CD14-positive monocyte (primary cell): ENCODE results near the gene CD46. TPM values are rescaled to one million over a fixed set of nuclear protein-coding genes. Genes with fewer than 3 reads are reported as not detected.
"Not testable (repeated sequence)": the region's sequence is repeated elsewhere in the genome, so short reads cannot be mapped to it uniquely, and the experiment has no call there.

Experiments
- DNase-seq, 3 donors: peaks; one replicate each; pipeline ENCODE4 v3.0.0-alpha.2; 2011 to 2022
- H2AFZ ChIP-seq: 2 replicates; pipeline ENCODE4 v1.6.0; 2012; ENCODE audit warnings: mild to moderate bottlenecking, low read depth, low read length, inconsistent platforms; ENCODE audit not compliant: insufficient read depth, poor library complexity, severe bottlenecking
- H3K27ac ChIP-seq, 2 donors: 1 replicate in 1 of 2; 2 replicates in 1 of 2; pipeline ENCODE4 v1.5.1; 2012 to 2013; ENCODE audit warnings: low read length in 2 of 2, control low read depth in 1 of 2, inconsistent platforms in 1 of 2, low read depth in 1 of 2, mild to moderate bottlenecking in 1 of 2
- H3K27me3 ChIP-seq, 2 donors: one replicate each; pipeline versions ENCODE4 v1.6.0 to v1.6.1; 2011 to 2013; ENCODE audit warnings: low read length in 2 of 2; ENCODE audit not compliant: control insufficient read depth in 2 of 2, insufficient read depth in 2 of 2
- H3K36me3 ChIP-seq, 2 donors: replicated peaks in 1 of 2; 1 replicate in 1 of 2; 2 replicates in 1 of 2; pipeline versions ENCODE4 v1.5.1 to v1.6.1; 2012 to 2013; ENCODE audit warnings: low read length in 2 of 2, control low read depth in 1 of 2, inconsistent platforms in 1 of 2, mild to moderate bottlenecking in 1 of 2; ENCODE audit not compliant: insufficient read depth in 2 of 2, control insufficient read depth in 1 of 2
- H3K4me1 ChIP-seq, 2 donors: 1 replicate in 1 of 2; 2 replicates in 1 of 2; pipeline versions ENCODE4 v1.5.1 to v1.6.1; 2012 to 2013; ENCODE audit warnings: low read length in 2 of 2, control low read depth in 1 of 2, inconsistent platforms in 1 of 2, mild to moderate bottlenecking in 1 of 2, moderate library complexity in 1 of 2; ENCODE audit not compliant: insufficient read depth in 2 of 2, control insufficient read depth in 1 of 2
- H3K4me2 ChIP-seq: replicated peaks from 2 replicates; pipeline ENCODE3; 2012; ENCODE audit warnings: low read length, moderate library complexity, mild to moderate bottlenecking; ENCODE audit not compliant: poor library complexity, severe bottlenecking; ENCODE audit errors: extremely low read depth
- H3K4me3 ChIP-seq, 3 experiments: fragments of 200-600 bp in 1 of 3; sonication (generic) in 1 of 3; replicated peaks in 1 of 3; 1 replicate in 2 of 3; 2 replicates in 1 of 3; pipeline ENCODE4 v1.5.1; 2011 to 2013; ENCODE audit warnings: low read length in 3 of 3, mild to moderate bottlenecking in 3 of 3, control low read depth in 2 of 3, low read depth in 2 of 3, inconsistent platforms in 1 of 3, moderate library complexity in 1 of 3
- H3K79me2 ChIP-seq: 2 replicates; pipeline ENCODE4 v1.6.0; 2012; ENCODE audit warnings: mild to moderate bottlenecking, control low read depth, inconsistent platforms, low read length, moderate library complexity; ENCODE audit not compliant: insufficient read depth
- H3K9ac ChIP-seq: 2 replicates; pipeline ENCODE4 v1.6.0; 2017; ENCODE audit warnings: low read length, mild to moderate bottlenecking; ENCODE audit not compliant: insufficient read depth, poor library complexity, severe bottlenecking
- H3K9me3 ChIP-seq, 2 donors: replicated peaks in 1 of 2; 1 replicate in 1 of 2; 2 replicates in 1 of 2; pipeline versions ENCODE4 v1.5.1 to v1.6.1; 2012 to 2013; ENCODE audit warnings: low read length in 2 of 2, control low read depth in 1 of 2; ENCODE audit not compliant: control insufficient read depth in 1 of 2, insufficient read depth in 1 of 2
- H4K20me1 ChIP-seq: 2 replicates; pipeline ENCODE4 v1.6.0; 2012; ENCODE audit warnings: mild to moderate bottlenecking, low read length, control low read depth, moderate library complexity; ENCODE audit not compliant: insufficient read depth
- H3K27ac Mint-ChIP-seq, 7 donors: one replicate each; pipeline ENCODE4 v1.8.0; 2020; ENCODE audit warnings: mild to moderate bottlenecking in 7 of 7, mixed read lengths in 7 of 7, moderate library complexity in 6 of 7, inconsistent platforms in 2 of 7
- H3K27me3 Mint-ChIP-seq, 3 donors: one replicate each; pipeline ENCODE4 v1.8.0; 2021 to 2022; ENCODE audit warnings: low read depth in 3 of 3, mild to moderate bottlenecking in 3 of 3, mixed read lengths in 3 of 3, moderate library complexity in 3 of 3, inconsistent platforms in 1 of 3
- H3K36me3 Mint-ChIP-seq, 2 donors: one replicate each; pipeline ENCODE4 v1.8.0; 2020; ENCODE audit warnings: mixed read lengths in 2 of 2, inconsistent platforms in 1 of 2, mild to moderate bottlenecking in 1 of 2
- H3K4me1 Mint-ChIP-seq: one replicate; pipeline ENCODE4 v1.8.0; 2020; ENCODE audit warnings: mild to moderate bottlenecking, mixed read lengths
- H3K4me3 Mint-ChIP-seq, 2 donors: one replicate each; pipeline ENCODE4 v1.8.0; 2020; ENCODE audit warnings: mild to moderate bottlenecking in 2 of 2, mixed read lengths in 2 of 2, moderate library complexity in 1 of 2
- H3K9me3 Mint-ChIP-seq, 7 donors: one replicate each; pipeline ENCODE4 v1.8.0; 2020 to 2022; ENCODE audit warnings: mixed read lengths in 7 of 7, mild to moderate bottlenecking in 6 of 7, moderate library complexity in 6 of 7, inconsistent platforms in 2 of 7
- CTCF ChIP-seq: fragments of 200-600 bp; IDR thresholded peaks from one replicate; pipeline ENCODE4 v1.8.0; 2022; ENCODE audit warnings: antibody characterized with exemption, mild to moderate bottlenecking
- WGBS: methylation state at CpG from one replicate; pipeline ENCODE4 v1.1.5; 2013; ENCODE audit warnings: missing lambda C conversion rate; ENCODE audit not compliant: insufficient coverage; 5-methylcytosine and 5-hydroxymethylcytosine counted together
- intact Hi-C, 2 donors: fragments of 100-400 bp; cut with micrococcal nuclease; formaldehyde crosslinking; loops; one replicate each; pipeline versions ENCODE4 v1.15.0 to v1.15.1; 2023
- polyA plus RNA-seq, 3 donors: library from polyadenylated mRNA; depleted of rRNA in 1 of 3; unstranded in 2 of 3; stranded (reverse) in 1 of 3; fragments of 300-500 nt in 2 of 3; fragments of >200 nt in 1 of 3; fragmentation: Illumina TruSeq in 2 of 3; gene quantifications; 1 replicate in 2 of 3; 2 replicates in 1 of 3; pipeline ENCODE4 v1.2.3, GENCODE V29; 2012 to 2021

CD46 gene
- polyA plus RNA-seq, 3 donors, result 139 to 259 (median 210) TPM

DNA sequence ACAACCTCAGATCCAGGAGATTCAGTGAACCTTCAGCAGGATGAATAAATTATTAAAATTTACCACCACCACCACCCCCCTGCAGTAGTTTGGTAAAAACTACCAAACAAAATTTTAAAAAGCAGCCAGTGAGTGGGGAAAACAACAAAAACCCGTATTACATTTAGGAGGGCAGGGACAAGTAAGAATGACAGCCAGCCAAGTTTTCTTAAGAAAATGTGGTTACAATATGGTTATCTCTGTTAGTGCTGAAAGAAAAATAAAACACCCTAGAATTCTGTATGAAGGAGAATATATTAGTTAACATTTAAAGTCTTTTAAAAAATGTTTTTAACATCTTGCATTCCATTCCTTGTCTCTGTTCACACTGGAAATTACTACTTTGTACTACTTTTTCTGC lies 14.7 kb downstream of the CD46 start:
- Mint-ChIP-seq H3K9me3 (peaks cover 15 to 28% (median 21%) of the 10 kb centered on the region in 7 donors), H3K27ac (no peak overlapping the region), H3K4me3 (no peak overlapping the region), H3K4me1 (no peaks in the 10 kb centered on the region), H3K36me3 (peaks cover 84 to 90% of the 10 kb centered on the region in 2 donors), H3K27me3 (no peaks in the 10 kb centered on the region)
- intact Hi-C loops, result no loop called here
- H3K4me1 ChIP-seq, result no peaks in the 10 kb centered on the region
- peaks cover 7 to 15% of the 10 kb centered on the region in 2 donors for H3K9me3 ChIP-seq
- peaks cover 9% of the 10 kb centered on the region for H4K20me1 ChIP-seq
- DNase-seq, result no peak
- H3K79me2 ChIP-seq, result no peaks in the 10 kb centered on the region
- peaks cover 63 to 87% of the 10 kb centered on the region in 2 donors for H3K36me3 ChIP-seq
- no CpG with 5 or more reads among the region's 1 CpG for WGBS
- no peak overlapping the region for H3K4me3 ChIP-seq
- H3K9ac ChIP-seq, result no peak overlapping the region
- H2AFZ ChIP-seq, result no peak overlapping the region
- no peak for TF ChIP-seq CTCF
- H3K27me3 ChIP-seq, result no peaks in the 10 kb centered on the region
- no peak overlapping the region for H3K27ac ChIP-seq
- H3K4me2 ChIP-seq, result no peak overlapping the region

- H3K9ac ChIP-seq, H3K4me3 Mint-ChIP-seq, H3K27ac ChIP-seq, H3K79me2 ChIP-seq, H2AFZ ChIP-seq, H3K27ac Mint-ChIP-seq, H3K4me3 ChIP-seq, H3K4me1 Mint-ChIP-seq, H3K9me3 ChIP-seq, H3K4me1 ChIP-seq, H3K4me2 ChIP-seq, H3K27me3 ChIP-seq, H3K27me3 Mint-ChIP-seq, DNase-seq, intact Hi-C loops: not testable (repeated sequence)
- Mint-ChIP-seq H3K36me3 (peaks cover 84 to 86% of the 10 kb centered on the region in 2 donors), H3K9me3 (peaks cover 6 to 21% (median 14%) of the 10 kb centered on the region in 7 donors)
- H4K20me1 ChIP-seq, result peaks cover 24% of the 10 kb centered on the region
- peaks cover 27 to 81% of the 10 kb centered on the region in 2 donors for H3K36me3 ChIP-seq
- WGBS, result no CpG with 5 or more reads among the region's 4 CpGs
Observed at GRCh38 chr1:207770514-207770913, 18.7 kb downstream of the CD46 start.

DNA sequence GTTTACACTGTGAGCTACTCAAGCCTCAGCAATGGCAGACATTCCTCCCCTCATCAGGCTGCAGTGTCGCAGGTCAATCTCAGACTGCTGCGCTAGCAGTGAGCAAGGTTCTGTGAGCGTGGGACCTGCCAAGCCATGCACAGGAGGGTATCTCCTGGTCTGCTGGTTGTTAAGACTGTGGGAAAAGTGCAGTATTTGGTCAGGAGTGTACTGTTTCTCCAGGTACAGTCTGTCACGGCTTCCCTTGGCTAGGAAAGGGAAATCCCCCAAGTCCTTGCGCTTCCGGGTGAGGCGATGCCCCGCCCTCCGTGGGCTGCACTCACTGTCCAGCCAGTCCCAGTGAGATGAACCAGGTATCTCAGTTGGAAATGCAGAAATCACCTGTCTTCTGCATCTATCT lies 24.2 kb downstream of the CD46 start:
- Mint-ChIP-seq H3K9me3 (peaks cover 4 to 19% (median 13%) of the 10 kb centered on the region in 7 donors), H3K36me3 (peaks cover 87 to 91% of the 10 kb centered on the region in 2 donors)
- Histone ChIP-seq H3K79me2 (peaks cover 16% of the 10 kb centered on the region), H4K20me1 (peaks cover 52% of the 10 kb centered on the region), H3K36me3 (peaks cover 20 to 73% of the 10 kb centered on the region in 2 donors)
- H3K4me2 ChIP-seq, H3K4me3 ChIP-seq, intact Hi-C loops, H3K27me3 Mint-ChIP-seq, H2AFZ ChIP-seq, H3K27me3 ChIP-seq, H3K4me3 Mint-ChIP-seq, H3K27ac ChIP-seq, H3K9ac ChIP-seq, H3K4me1 Mint-ChIP-seq, H3K9me3 ChIP-seq, H3K4me1 ChIP-seq, H3K27ac Mint-ChIP-seq, DNase-seq: not testable (repeated sequence)
- 95% methylated on average over 9 of the region's 9 CpGs for WGBS

DNA sequence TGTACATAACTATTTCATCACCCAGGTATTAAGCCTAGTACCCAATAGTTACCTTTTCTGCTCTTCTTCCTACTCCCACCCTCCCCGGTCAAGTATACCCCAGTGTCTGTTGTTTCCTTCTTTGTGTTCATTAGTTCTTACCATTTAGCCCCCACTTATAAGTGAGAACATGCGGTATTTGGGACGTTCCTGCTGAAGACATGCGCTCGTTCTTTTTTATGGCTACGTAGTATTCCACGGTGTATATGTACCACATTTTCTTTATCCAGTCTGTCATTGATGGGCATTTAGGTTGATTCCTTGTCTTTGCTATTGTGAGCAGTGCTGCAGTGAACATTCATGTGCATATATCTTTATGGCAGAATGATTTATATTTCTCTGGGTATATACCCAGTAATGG lies 25.6 kb downstream of the CD46 start:
- H3K27me3 ChIP-seq, H3K4me3 ChIP-seq, H3K9ac ChIP-seq, H3K9me3 Mint-ChIP-seq, H3K27ac Mint-ChIP-seq, intact Hi-C loops, H3K9me3 ChIP-seq, H3K4me1 Mint-ChIP-seq, H3K4me2 ChIP-seq, H3K27ac ChIP-seq, H2AFZ ChIP-seq, H3K27me3 Mint-ChIP-seq, H3K4me3 Mint-ChIP-seq, DNase-seq, H3K4me1 ChIP-seq: not testable (repeated sequence)
- 100% methylated on average over 1 of the region's 7 CpGs for WGBS
- peaks cover 80 to 88% of the 10 kb centered on the region in 2 donors for H3K36me3 Mint-ChIP-seq
- H4K20me1 ChIP-seq, result peaks cover 59% of the 10 kb centered on the region
- peaks cover 20% of the 10 kb centered on the region for H3K79me2 ChIP-seq
- peaks cover 22 to 76% of the 10 kb centered on the region in 2 donors for H3K36me3 ChIP-seq
